Neural crest cell (in vitro differentiated cells): Measurements from ENCODE around the gene BEND5. TPM values are rescaled to one million over a fixed set of nuclear protein-coding genes. Genes with fewer than 3 reads are reported as not detected.

ENCODE experiments used
- DNase-seq: peaks from one replicate; pipeline ENCODE4 v3.0.0; 2021; ENCODE audit warnings: low read depth, mixed read lengths, low spot score
- H3K27ac Mint-ChIP-seq: one replicate; pipeline ENCODE4 v1.8.0; 2021; ENCODE audit warnings: mild to moderate bottlenecking, mixed read lengths; ENCODE audit not compliant: unreplicated experiment
- H3K27me3 Mint-ChIP-seq: 2 replicates; pipeline ENCODE4 v1.8.0; 2021; ENCODE audit warnings: low read depth, mild to moderate bottlenecking, mixed read lengths
- H3K36me3 Mint-ChIP-seq: 2 replicates; pipeline ENCODE4 v1.8.0; 2021; ENCODE audit warnings: low read depth, mild to moderate bottlenecking, mixed read lengths
- H3K4me1 Mint-ChIP-seq: 2 replicates; pipeline ENCODE4 v1.8.0; 2021; ENCODE audit warnings: mixed read lengths
- H3K4me3 Mint-ChIP-seq: one replicate; pipeline ENCODE4 v1.8.0; 2021; ENCODE audit warnings: mild to moderate bottlenecking, mixed read lengths
- H3K9me3 Mint-ChIP-seq: 2 replicates; pipeline ENCODE4 v1.8.0; 2021; ENCODE audit warnings: mixed read lengths
- CTCF ChIP-seq: fragments of 200-600 bp; sonication (generic); conservative IDR thresholded peaks from 2 replicates; pipeline ENCODE4 v1.5.0; 2021; ENCODE audit warnings: antibody characterized with exemption, mild to moderate bottlenecking
- total RNA-seq: library from RNA; stranded (reverse); gene quantifications from 2 replicates; pipeline ENCODE4 v1.2.1, GENCODE V29; 2021

BEND5 gene
- total RNA-seq, 1 donor from 2014 or later: 18.0 TPM

GRCh38 chr1:48704736-48705135, 72.0 kb downstream of the BEND5 start:
- DNase-seq: no peak
- Mint-ChIP-seq H3K4me3 (no peak overlapping the region), H3K27ac (no peak overlapping the region), H3K27me3 (peaks cover 33% of the 10 kb centered on the region), H3K36me3 (no peaks in the 10 kb centered on the region), H3K4me1 (no peaks in the 10 kb centered on the region), H3K9me3 (no peaks in the 10 kb centered on the region)
- TF ChIP-seq CTCF: no peak

- Mint-ChIP-seq H3K4me1 (no peaks in the 10 kb centered on the region), H3K4me3 (no peak overlapping the region), H3K27ac (no peak overlapping the region), H3K9me3 (no peaks in the 10 kb centered on the region), H3K27me3 (peaks cover 27% of the 10 kb centered on the region), H3K36me3 (no peaks in the 10 kb centered on the region)
- DNase-seq: no peak
- TF ChIP-seq CTCF: no peak
Measured at GRCh38 chr1:48701445-48701844, 75.2 kb downstream of the BEND5 start.

GRCh38 chr1:48697066-48697707, 79.5 kb downstream of the BEND5 start:
- H3K36me3 Mint-ChIP-seq: no peaks in the 10 kb centered on the region
- H3K9me3 Mint-ChIP-seq: no peaks in the 10 kb centered on the region
- H3K27me3 Mint-ChIP-seq: peaks cover 42% of the 10 kb centered on the region
- H3K4me3 Mint-ChIP-seq: no peak overlapping the region
- H3K4me1 Mint-ChIP-seq: no peaks in the 10 kb centered on the region
- H3K27ac Mint-ChIP-seq: no peak overlapping the region
- peak; percentile 90 for TF ChIP-seq CTCF
- DNase-seq: peak; percentile 82

GRCh38 chr1:48695161-48695560, 81.5 kb downstream of the BEND5 start:
- DNase-seq: no peak
- Mint-ChIP-seq H3K27me3 (peaks cover 36% of the 10 kb centered on the region), H3K4me3 (no peak overlapping the region), H3K36me3 (no peaks in the 10 kb centered on the region), H3K9me3 (no peaks in the 10 kb centered on the region), H3K27ac (no peak overlapping the region), H3K4me1 (no peaks in the 10 kb centered on the region)
- TF ChIP-seq CTCF: no peak

DNA sequence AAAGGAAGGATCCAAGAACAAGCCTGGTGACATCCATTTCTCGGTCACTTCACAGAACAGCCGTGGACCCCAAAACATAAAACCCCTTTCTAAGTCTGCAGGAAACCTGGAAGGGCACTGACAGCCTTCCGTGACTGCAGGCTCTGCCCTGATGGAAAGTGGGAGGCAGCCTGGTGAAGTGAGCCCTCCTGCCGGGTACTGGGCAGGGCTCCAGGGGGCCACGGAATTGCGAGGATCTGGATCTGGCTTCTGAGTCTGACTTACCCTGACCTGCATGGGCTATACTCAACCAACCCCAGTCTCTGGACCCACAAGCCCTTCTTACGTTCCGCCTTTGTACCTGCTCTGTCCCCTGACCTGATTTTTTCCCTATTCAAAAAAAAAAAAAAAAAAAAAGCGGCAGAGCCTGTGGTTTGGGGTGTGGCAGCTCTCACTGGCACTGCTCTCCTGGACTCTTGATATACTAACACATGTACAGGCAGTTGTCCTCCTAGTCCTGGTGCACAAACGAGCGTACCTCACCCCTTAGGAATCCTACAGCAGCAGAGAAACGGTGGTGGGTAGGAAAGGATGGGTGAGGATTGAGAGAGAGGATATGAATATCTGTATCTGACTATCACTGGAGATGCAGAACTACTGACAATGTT, 82.9 kb downstream of the BEND5 start:
- Mint-ChIP-seq H3K4me1 (no peaks in the 10 kb centered on the region), H3K9me3 (no peaks in the 10 kb centered on the region), H3K4me3 (no peak overlapping the region), H3K27me3 (peaks cover 33% of the 10 kb centered on the region), H3K36me3 (no peaks in the 10 kb centered on the region), H3K27ac (no peak overlapping the region)
- TF ChIP-seq CTCF: no peak
- no peak for DNase-seq
